NCI-H2227 treated with DMSO at 0.1 percent for 48 hours (cell line): ENCODE measurements around the gene EVX2.

ENCODE experiments used
- DNase-seq: peaks from one replicate; lab custom pipeline; 2025; lab: John Stamatoyannopoulos, UW

The EVX2 gene

GRCh38 chr2:176107731-176108181, 24.0 kb upstream of the EVX2 start:
- DNase-seq: no peak

DNA sequence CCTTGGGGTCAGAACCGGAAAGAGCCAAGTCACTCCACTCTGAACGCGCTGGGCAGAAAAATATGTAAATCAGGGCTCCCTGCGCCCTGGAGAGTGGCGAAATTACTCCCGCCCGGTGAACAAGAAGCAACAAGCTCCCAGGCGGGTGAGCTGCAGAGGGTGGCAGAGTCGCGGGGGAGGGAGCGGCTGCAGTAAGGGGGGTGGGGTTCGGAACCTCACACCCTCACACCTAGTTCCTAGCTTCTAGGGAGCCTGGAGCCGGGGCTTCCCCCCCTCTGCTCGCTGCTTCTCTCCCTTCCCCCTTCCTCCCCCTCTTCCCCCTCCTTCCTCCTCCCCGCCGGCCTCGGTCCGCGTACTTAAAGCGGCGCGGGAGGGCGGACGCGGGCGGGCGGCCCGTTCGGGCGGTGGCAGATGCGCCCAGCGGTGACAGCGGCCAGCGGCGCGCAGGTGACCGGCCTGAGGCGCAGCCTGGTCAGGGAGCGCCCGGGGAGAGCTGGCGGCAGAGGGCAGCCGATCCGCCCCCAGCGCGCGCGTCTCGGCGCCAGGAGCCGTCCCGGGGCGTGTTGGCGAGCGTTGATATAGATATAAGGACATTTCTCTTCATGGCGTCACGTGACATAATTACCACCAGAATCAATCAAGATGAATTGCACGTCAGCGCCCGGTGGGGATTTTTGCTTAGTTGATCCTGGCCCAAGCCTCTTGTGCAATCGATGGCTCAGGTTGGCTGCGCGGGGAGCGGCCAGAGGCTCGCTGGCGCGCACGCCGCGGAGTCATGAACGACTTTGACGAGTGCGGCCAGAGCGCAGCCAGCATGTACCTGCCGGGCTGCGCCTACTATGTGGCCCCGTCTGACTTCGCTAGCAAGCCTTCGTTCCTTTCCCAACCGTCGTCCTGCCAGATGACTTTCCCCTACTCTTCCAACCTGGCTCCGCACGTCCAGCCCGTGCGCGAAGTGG, 23.1 kb upstream of the EVX2 start, which contains the start of gene HOXD11:
Gene HOXD11 (plus strand): TSS at position 700 of the 959 bp plus-strand sequence. CDS start 76 bp downstream, at position 776.
- peak; percentile 75 for DNase-seq

DNA sequence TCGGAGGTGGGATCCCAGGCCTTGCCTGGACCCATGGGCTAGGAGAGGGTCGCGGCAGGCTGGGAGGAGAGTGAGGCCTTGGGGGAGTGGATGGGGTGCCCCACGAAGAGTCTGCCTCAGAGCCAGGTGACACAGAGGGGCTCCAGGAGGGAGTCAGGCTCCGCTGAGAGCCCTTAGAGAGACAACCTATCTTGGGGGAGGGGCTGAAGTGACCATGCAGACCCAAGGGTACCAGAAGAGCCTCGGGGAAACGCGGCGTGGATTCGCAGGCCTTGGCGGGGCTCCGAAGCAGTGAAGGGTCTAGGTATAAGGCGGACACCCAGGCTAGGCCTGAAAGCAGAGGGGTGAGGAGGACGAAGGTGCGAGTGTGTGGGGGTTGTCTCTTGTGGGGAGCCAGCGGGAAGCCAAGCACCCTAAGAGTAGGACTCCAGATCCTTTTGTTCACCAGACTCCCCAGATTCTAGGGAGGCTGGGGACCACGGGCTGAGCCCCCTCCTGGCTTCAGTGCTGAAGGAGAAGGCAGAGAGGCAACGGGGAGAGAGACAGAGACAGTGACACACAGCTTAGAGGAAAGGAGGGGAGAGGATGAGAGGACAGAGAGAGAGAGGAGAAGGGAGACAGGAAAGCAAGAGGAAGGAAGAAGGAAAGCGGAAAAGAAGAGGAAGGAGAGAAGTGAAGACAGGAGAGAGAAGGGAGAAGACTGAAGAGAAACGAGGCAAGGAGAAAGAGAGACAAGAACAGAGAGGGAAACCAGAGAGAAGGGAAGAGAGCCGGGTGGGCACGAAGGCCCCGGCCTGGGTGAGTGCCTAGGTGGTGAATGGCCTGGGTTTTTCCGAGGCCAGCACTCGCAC, 22.2 kb upstream of the EVX2 start:
- no peak for DNase-seq

GRCh38 chr2:176105078-176105729, 21.4 kb upstream of the EVX2 start:
- DNase-seq: peak; percentile 35

DNA sequence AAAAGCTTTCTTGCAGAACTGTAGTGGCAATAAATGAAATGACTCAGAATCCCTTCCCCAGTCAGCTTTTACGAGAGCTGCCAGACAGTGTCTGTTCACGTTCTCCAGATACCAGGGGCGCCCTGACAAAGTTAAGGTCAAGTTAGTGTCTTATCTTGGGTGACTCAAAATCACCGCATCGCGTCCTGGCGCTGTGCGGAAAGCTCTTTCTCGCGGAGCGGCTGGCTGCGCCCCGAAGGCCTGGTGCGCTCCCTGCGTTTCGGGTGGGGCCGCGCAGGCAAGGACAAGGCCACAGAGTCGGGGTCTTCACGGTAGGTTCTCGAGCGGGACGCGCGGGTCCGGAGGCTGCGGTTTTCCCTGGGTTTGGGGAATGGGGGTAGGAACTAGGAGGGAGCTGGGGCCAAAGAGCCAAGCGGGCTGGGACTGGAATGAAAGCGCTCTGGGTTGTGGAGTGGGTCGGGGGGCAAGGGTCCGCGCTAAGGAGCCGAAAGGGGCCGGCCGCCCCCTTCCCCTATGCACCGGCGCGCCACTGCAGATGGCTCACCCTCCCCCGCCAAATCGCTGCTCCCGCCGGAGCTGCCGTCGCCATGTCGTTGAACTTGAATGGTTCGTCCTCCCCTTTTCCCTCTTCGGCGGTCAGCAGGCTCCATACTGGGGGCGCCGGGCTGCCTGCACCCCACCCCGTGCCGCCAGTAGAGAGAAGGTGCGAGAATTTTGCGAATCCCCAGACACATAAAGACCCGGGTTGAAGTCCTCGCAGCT, 20.7 kb upstream of the EVX2 start:
- DNase-seq: peak; percentile 22

- no peak for DNase-seq
Measured at GRCh38 chr2:176103742-176104315, 20.1 kb upstream of the EVX2 start.

DNA sequence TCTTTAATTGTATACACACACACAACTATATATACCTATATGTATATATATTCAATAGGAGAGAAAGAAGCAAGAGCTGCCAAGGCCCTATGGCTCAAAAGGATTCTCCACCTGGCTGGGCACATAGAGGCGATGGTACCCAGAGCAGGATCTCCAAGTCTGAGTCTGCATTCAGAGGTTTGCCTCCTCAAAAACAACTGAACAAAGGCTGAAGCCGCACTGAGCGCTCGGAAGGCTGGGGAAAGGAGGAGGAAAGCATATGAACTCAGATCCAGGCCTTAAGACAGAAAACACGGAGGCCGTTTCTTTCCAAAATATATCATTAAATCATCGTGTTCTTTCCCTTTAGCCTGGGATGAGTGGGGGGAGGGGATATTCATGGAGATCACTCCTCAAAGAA, 19.4 kb upstream of the EVX2 start:
- no peak for DNase-seq

GRCh38 chr2:176102309-176102866, 18.6 kb upstream of the EVX2 start:
- DNase-seq: no peak

- no peak for DNase-seq
Measured at GRCh38 chr2:176101842-176102241, 18.1 kb upstream of the EVX2 start.

- no peak for DNase-seq
Measured at GRCh38 chr2:176101216-176101830, 17.6 kb upstream of the EVX2 start.

GRCh38 chr2:176100547-176101140, 16.9 kb upstream of the EVX2 start:
- DNase-seq: no peak

GRCh38 chr2:176099728-176100546, 16.2 kb upstream of the EVX2 start, which contains the start of gene HOXD12:
Gene HOXD12 (plus strand): TSS chr2:176099795. CDS start chr2:176099802, 7 bp downstream.
- no peak for DNase-seq

DNA sequence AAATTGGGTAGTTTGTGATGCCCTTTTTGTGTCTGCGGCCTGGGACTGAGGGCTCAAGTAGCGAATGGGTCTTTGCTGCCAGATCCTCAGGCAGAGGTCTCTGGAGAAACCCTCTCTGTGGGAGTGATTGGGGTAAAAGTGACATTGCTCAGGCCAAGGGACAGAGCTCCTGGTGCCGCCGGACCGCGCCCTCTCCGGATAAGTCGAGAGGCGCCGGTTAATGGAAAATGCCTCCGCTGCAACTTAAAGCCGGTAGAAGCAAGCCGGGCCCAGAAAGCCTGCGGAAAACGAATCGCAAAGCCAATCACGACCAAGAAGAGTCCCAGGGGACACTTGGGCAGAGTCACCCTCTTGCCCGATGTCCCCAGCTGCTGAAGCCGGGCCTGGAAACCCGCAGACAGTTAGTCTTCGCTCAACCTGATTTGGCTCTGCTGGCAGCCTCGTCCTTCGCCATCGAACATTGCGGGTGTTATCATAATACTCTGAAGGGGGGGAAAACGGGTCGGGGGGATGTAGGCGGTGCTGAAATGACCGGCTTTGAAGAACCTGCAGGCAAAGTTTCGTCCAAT, 15.5 kb upstream of the EVX2 start:
- no peak for DNase-seq

GRCh38 chr2:176098366-176099158, 14.8 kb upstream of the EVX2 start:
- DNase-seq: no peak

GRCh38 chr2:176097820-176098365, 14.1 kb upstream of the EVX2 start:
- DNase-seq: peak; percentile 28

DNA sequence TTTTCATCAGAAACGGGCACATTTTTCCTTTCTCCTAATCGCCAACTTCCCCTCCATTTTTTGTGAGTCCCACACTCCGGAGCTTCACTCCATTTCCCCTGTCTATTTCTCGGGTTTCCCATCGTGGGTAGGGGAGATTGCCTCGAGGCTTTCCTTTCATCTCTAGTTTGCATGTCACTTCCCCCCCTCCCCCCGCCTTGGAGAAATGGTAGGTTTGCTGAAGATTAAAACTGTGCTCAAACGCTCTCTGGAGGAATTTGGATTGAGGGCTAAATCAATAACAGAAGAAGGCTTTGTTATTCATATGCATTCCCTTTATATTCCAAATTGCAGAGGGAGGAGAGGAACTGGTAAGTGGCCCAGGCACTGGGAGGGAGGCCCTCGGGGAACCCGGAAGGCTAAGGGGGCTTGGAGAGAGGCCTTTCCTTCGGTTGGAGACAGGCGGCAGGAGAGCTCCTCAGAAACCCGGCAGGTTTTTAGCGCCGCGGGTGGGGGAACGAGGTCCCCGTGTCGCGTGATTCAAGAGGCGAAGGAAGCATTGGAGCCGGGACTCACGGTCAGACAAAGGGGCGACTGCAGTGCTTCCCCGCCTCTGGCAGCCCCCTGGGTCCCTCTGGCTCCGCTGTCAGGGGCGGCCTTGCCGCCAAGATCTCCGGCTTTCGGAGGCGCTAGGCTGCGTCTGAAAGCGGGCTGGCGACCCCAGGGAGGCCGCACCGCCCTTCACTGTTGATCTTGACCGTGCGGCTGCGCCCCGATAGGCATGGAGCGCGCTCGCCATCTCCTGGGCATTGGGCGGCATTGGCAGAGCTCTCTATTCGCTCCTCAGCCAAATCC, 13.4 kb upstream of the EVX2 start:
- peak; percentile 84 for DNase-seq
